GM12891 (cell line): ENCODE data around the gene APAF1.

ENCODE experiments used
- POLR2A ChIP-seq: IDR thresholded peaks from 2 replicates; pipeline ENCODE4 v1.6.1; 2011; ENCODE audit warnings: low read depth, low read length, control low read depth
- SPI1 ChIP-seq: IDR thresholded peaks from 2 replicates; pipeline ENCODE4 v1.6.1; 2011; ENCODE audit warnings: low read depth, low read length, control low read depth

DNA sequence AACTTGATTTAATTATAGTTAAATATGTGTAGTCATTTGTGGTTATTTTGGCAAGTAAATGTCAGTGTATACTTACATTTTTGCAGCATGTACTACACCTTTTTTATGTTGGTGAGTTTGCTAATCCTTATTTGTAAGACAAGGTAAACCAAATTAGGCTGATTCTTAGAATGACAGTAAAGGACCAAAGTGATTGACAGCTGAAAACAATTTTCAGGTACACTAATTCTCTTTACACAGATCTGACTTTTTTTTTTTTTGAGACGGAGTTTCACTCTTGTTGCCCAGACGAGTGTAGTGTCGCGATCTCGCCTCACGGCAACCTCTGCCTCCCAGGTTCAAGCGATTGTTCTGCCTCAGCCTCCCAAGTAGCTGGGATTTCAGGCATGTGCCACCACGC, 43.2 kb upstream of the APAF1 start:
- TF ChIP-seq POLR2A (no peak), SPI1 (no peak)
